Progenitor cell of endocrine pancreas (in vitro differentiated cells): ENCODE results near the gene USP6NL. TPM values are rescaled to one million over a fixed set of nuclear protein-coding genes. Genes with fewer than 3 reads are reported as not detected.
A peak's percentile ranks its signal among the peaks of the same experiment; 100 is the strongest.

Experiments
- DNase-seq: peaks from one replicate; pipeline ENCODE4 v3.0.0; 2021; ENCODE audit warnings: low spot score; ENCODE audit not compliant: unreplicated experiment
- H3K27ac Mint-ChIP-seq: 2 replicates; pipeline ENCODE4 v1.8.0; 2021; ENCODE audit warnings: mild to moderate bottlenecking, moderate library complexity, mixed read lengths
- H3K27me3 Mint-ChIP-seq: 2 replicates; pipeline ENCODE4 v1.8.0; 2021; ENCODE audit warnings: mixed read lengths
- H3K36me3 Mint-ChIP-seq: 2 replicates; pipeline ENCODE4 v1.8.0; 2022; ENCODE audit warnings: mixed read lengths; ENCODE audit not compliant: insufficient read depth
- H3K4me1 Mint-ChIP-seq: 2 replicates; pipeline ENCODE4 v1.8.0; 2021; ENCODE audit warnings: low read depth, mixed read lengths
- H3K4me3 Mint-ChIP-seq: 2 replicates; pipeline ENCODE4 v1.8.0; 2021; ENCODE audit warnings: low read depth, mild to moderate bottlenecking, moderate library complexity, mixed read lengths
- H3K9me3 Mint-ChIP-seq: 2 replicates; pipeline ENCODE4 v1.8.0; 2021; ENCODE audit warnings: low read depth, mixed read lengths
- total RNA-seq: library from RNA; stranded (reverse); gene quantifications from 2 replicates; pipeline ENCODE4 v1.2.1, GENCODE V29; 2021
- TF ChIP-seq, protein P1 (sequence below): fragments of 200-600 bp; sonication (generic); IDR thresholded peaks from one replicate; pipeline ENCODE4 v1.5.0; 2021; ENCODE audit warnings: antibody characterized with exemption, mild to moderate bottlenecking; ENCODE audit not compliant: unreplicated experiment

USP6NL gene
- total RNA-seq, 1 donor from 2014 or later, result 37.3 TPM

GRCh38 chr10:11615396-11615795 lies 3.9 kb upstream of the USP6NL start:
- peaks cover 8% of the 10 kb centered on the region for H3K4me1 Mint-ChIP-seq
- H3K27ac Mint-ChIP-seq, result no peak overlapping the region
- H3K4me3 Mint-ChIP-seq, result no peak overlapping the region
- H3K9me3 Mint-ChIP-seq, result peaks cover 3% of the 10 kb centered on the region
- TF ChIP-seq, protein P1, sequence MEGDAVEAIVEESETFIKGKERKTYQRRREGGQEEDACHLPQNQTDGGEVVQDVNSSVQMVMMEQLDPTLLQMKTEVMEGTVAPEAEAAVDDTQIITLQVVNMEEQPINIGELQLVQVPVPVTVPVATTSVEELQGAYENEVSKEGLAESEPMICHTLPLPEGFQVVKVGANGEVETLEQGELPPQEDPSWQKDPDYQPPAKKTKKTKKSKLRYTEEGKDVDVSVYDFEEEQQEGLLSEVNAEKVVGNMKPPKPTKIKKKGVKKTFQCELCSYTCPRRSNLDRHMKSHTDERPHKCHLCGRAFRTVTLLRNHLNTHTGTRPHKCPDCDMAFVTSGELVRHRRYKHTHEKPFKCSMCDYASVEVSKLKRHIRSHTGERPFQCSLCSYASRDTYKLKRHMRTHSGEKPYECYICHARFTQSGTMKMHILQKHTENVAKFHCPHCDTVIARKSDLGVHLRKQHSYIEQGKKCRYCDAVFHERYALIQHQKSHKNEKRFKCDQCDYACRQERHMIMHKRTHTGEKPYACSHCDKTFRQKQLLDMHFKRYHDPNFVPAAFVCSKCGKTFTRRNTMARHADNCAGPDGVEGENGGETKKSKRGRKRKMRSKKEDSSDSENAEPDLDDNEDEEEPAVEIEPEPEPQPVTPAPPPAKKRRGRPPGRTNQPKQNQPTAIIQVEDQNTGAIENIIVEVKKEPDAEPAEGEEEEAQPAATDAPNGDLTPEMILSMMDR, result no peak
- DNase-seq, result no peak
- H3K36me3 Mint-ChIP-seq, result no peaks in the 10 kb centered on the region
- no peaks in the 10 kb centered on the region for H3K27me3 Mint-ChIP-seq

DNA sequence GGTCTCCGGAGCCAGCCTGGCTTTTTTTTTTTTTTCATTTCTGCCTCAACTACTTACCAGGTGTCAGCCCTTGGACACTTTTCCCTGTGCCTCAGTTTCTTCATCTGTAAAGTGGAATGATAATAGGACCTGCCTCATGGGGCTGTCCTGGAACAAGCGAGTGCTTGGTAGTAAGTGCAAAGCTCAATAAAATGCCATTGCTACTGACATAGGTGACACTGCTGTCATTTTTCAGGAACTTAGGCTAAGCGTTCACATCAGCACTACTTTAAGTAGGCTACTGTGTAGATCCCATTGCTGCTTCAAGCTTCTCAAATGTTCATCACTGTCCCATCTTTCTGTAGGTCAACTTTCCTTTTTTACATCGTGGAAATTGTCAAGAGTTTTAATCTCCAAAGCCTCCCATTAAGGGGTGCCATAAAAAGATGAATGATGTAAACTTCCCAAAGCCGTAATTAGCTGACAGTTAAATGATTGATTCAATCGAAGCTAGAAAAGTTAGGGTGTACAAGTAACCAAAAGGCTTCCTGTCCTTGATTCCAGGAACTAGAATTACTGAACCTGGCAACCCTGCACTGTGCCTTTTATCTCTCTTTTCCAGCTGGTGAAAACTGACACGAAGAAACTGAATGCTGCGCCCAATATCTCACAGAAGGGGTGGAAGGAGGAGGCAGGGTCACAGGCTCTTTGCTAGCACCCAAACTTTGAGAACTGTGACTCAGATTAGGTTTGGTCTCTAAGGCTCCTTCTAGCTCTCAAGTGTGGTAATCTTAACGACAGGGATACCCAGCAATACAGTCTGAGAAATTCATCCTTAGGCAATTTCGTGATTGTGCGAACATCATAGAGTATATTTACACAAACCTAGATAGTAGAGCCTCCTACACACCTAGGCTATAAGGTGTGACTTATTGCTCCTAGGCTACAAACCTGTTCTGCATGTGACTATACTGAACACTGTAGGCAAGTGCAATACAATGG lies 861 bp upstream of the USP6NL start:
- Mint-ChIP-seq H3K9me3 (peaks cover 2% of the 10 kb centered on the region), H3K4me3 (peak overlapping the region; percentile 80), H3K4me1 (peaks cover 30% of the 10 kb centered on the region), H3K27ac (peak overlapping the region; percentile 65), H3K36me3 (no peaks in the 10 kb centered on the region), H3K27me3 (no peaks in the 10 kb centered on the region)
- TF ChIP-seq, protein P1, result no peak
- no peak for DNase-seq

DNA sequence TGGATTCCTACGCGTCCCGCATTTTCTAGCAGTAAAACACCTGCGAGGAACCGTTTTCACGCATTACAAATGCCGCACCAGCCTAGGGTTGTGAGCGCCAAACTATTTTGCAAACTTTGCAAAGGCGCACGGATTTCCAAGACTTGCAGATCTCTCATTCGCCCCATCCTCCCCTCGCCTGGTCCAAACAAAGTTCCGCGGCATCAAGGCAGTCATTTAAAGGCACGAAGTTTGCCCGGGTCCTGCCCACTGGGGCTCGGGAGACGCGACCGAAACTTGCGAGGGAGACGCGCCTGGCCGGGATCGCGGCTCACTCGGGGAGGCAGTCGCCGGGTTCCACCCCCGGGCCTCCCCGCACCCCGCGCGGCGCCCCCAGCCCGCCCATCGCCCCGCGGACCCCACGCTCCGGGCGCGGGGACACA lies 613 bp downstream of the USP6NL start:
- Mint-ChIP-seq H3K27me3 (no peaks in the 10 kb centered on the region), H3K9me3 (no peaks in the 10 kb centered on the region), H3K4me1 (peaks cover 34% of the 10 kb centered on the region), H3K36me3 (no peaks in the 10 kb centered on the region), H3K27ac (peak overlapping the region; percentile 98), H3K4me3 (peak overlapping the region; percentile 93)
- DNase-seq, result peak; percentile 12
- TF ChIP-seq, protein P1, result no peak

DNA sequence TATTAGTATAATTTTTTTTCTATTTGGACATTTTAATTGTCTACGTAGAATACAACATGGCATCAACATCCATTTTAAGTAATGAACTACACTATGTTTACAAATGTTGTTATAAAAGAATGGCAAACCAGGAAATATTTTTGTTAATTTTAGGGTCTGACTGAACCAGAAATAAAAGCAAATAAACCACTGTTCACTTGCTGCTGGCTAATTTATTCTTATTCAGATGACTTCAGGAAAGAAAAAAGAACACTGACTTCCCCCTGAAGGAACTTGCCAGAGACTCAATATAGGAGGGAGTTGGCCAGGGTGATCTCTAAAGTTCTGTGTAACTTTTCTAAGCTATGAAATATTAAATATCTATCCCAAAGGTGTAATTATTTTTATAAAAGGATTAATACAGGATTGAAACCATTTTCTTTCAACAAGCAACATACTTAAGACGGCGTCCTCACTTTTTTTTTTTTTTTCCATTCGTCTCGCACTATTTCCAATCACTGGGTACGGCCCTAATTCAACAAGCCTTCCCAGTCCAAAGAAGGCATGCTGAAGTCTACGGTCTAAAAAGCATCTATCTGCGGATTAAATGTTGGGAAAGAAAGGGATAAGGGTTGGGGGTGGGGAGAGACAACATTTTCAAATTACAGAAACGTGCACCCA lies 1.2 kb downstream of the USP6NL start:
- Mint-ChIP-seq H3K27me3 (no peaks in the 10 kb centered on the region), H3K27ac (peak overlapping the region; percentile 98), H3K36me3 (no peaks in the 10 kb centered on the region), H3K9me3 (no peaks in the 10 kb centered on the region), H3K4me1 (peaks cover 35% of the 10 kb centered on the region), H3K4me3 (peak overlapping the region; percentile 93)
- TF ChIP-seq, protein P1, result no peak
- no peak for DNase-seq

GRCh38 chr10:11609492-11610093 lies 1.9 kb downstream of the USP6NL start:
- Mint-ChIP-seq H3K27me3 (no peaks in the 10 kb centered on the region), H3K27ac (peak overlapping the region; percentile 90), H3K36me3 (no peaks in the 10 kb centered on the region), H3K4me1 (peaks cover 36% of the 10 kb centered on the region), H3K9me3 (no peaks in the 10 kb centered on the region), H3K4me3 (peak overlapping the region; percentile 67)
- TF ChIP-seq, protein P1, result no peak
- no peak for DNase-seq
